ENCODE results near the gene DRC1. TPM values are rescaled to one million over a fixed set of nuclear protein-coding genes. Genes with fewer than 3 reads are reported as not detected.

The DRC1 gene
- polyA plus RNA-seq, 1 donor from 2014 or later = 0.16 TPM

DNA sequence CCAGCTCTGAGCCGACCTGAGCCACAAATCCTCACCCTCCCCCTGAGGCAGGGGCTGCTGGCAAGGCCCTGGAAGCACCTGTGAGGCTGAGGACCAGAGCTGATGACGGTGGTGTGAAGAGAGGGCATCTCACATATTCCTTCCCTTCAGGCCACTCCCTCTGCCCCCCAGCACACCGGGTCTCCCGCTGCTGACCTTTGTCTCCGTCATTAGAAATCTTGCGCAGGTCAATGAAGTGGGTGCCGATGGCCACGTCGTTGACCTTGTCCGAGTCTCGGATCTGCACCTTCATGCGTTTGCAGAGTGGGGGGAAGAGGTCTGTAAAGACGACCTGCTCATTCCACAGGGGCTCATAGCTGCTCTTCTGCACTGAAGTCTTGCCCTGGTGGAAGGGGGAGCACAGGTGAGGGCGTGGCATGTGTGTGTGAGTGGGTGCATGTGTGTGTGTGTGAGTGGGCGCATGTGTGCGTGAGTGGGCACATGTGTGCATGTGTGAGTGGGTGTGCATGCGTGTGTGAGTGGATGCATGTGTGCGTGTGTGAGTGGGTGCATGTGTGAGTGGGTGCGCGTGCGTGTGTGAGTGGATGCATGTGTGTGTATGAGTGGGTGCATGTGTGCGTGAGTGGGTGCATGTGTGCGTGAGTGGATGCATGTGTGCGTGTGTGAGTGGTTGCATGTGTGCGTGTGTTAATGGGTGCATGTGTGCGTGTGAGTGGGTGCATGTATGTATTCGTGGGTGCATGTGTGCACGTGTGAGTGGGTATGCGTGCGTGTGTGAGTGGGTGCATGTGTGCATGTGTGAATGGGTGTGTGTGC, 80.7 kb downstream of the DRC1 start:
- no peak overlapping the region for H2AFZ ChIP-seq (ENCODE audit: low read depth, low read length)
- no peaks in the 10 kb centered on the region for H3K27me3 ChIP-seq (ENCODE audit: insufficient read depth, low read depth, low read length)
- no peak overlapping the region for H3K27ac ChIP-seq (ENCODE audit: low read length)
- H3K9me3 ChIP-seq (ENCODE audit: low read length) = no peaks in the 10 kb centered on the region
- no peaks in the 10 kb centered on the region for H4K20me1 ChIP-seq (ENCODE audit: insufficient read depth)
- H3F3A ChIP-seq (ENCODE audit: insufficient read depth, low read length, poor library complexity, severe bottlenecking) = no peaks in the 10 kb centered on the region
- no peak overlapping the region for H3K4me3 ChIP-seq (ENCODE audit: low read length)
- TF ChIP-seq, protein P1, sequence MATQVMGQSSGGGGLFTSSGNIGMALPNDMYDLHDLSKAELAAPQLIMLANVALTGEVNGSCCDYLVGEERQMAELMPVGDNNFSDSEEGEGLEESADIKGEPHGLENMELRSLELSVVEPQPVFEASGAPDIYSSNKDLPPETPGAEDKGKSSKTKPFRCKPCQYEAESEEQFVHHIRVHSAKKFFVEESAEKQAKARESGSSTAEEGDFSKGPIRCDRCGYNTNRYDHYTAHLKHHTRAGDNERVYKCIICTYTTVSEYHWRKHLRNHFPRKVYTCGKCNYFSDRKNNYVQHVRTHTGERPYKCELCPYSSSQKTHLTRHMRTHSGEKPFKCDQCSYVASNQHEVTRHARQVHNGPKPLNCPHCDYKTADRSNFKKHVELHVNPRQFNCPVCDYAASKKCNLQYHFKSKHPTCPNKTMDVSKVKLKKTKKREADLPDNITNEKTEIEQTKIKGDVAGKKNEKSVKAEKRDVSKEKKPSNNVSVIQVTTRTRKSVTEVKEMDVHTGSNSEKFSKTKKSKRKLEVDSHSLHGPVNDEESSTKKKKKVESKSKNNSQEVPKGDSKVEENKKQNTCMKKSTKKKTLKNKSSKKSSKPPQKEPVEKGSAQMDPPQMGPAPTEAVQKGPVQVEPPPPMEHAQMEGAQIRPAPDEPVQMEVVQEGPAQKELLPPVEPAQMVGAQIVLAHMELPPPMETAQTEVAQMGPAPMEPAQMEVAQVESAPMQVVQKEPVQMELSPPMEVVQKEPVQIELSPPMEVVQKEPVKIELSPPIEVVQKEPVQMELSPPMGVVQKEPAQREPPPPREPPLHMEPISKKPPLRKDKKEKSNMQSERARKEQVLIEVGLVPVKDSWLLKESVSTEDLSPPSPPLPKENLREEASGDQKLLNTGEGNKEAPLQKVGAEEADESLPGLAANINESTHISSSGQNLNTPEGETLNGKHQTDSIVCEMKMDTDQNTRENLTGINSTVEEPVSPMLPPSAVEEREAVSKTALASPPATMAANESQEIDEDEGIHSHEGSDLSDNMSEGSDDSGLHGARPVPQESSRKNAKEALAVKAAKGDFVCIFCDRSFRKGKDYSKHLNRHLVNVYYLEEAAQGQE (IDR thresholded peaks at IDR 0.05; ENCODE audit: borderline replicate concordance) = no peak
- TF ChIP-seq RAD21 (conservative IDR thresholded peaks at IDR 0.05) (no peak), POLR2AphosphoS5 (IDR thresholded peaks at IDR 0.05) (no peak), EP300 (conservative IDR thresholded peaks at IDR 0.05; ENCODE audit: poor library complexity, severe bottlenecking) (no peak), MXI1 (conservative IDR thresholded peaks at IDR 0.05; ENCODE audit: poor library complexity, severe bottlenecking) (no peak), SMC3 (conservative IDR thresholded peaks at IDR 0.05; ENCODE audit: poor library complexity) (no peak), TAF1 (IDR thresholded peaks at IDR 0.05; ENCODE audit: low read depth) (no peak), EZH2 (IDR thresholded peaks at IDR 0.05; ENCODE audit: borderline replicate concordance, insufficient read depth, low read length, poor library complexity, severe bottlenecking) (no peak)
- TF ChIP-seq, protein P2, sequence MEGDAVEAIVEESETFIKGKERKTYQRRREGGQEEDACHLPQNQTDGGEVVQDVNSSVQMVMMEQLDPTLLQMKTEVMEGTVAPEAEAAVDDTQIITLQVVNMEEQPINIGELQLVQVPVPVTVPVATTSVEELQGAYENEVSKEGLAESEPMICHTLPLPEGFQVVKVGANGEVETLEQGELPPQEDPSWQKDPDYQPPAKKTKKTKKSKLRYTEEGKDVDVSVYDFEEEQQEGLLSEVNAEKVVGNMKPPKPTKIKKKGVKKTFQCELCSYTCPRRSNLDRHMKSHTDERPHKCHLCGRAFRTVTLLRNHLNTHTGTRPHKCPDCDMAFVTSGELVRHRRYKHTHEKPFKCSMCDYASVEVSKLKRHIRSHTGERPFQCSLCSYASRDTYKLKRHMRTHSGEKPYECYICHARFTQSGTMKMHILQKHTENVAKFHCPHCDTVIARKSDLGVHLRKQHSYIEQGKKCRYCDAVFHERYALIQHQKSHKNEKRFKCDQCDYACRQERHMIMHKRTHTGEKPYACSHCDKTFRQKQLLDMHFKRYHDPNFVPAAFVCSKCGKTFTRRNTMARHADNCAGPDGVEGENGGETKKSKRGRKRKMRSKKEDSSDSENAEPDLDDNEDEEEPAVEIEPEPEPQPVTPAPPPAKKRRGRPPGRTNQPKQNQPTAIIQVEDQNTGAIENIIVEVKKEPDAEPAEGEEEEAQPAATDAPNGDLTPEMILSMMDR (IDR thresholded peaks at IDR 0.05; ENCODE audit: poor library complexity, severe bottlenecking) = no peak
- H3K79me2 ChIP-seq (replicated peaks; ENCODE audit: insufficient read depth, low read length) = no peaks in the 10 kb centered on the region
- no peaks in the 10 kb centered on the region for H3K9me2 ChIP-seq (ENCODE audit: insufficient read depth, low read length)
- no peak overlapping the region for H3K9ac ChIP-seq (ENCODE audit: low read length)
- H3K4me2 ChIP-seq (ENCODE audit: low read length) = no peak overlapping the region
- H3K36me3 ChIP-seq (ENCODE audit: insufficient read depth, low read length) = no peaks in the 10 kb centered on the region

DNA sequence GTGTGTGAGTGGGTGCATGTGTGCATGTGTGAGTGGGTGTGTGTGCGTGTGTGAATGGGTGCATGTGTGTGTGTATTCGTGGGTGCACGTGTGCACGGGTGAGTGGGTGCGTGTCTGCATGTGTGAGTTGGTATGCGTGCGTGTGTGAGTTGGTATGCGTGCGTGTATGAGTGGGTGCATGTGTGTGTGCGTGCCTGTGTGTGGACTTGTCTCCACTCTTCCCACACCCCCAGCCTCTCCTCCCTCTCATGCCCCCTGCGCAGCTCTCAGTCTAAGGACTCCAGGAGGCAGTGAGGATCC, 81.3 kb downstream of the DRC1 start:
- Histone ChIP-seq H3K27ac (ENCODE audit: low read length) (no peak overlapping the region), H4K20me1 (ENCODE audit: insufficient read depth) (no peaks in the 10 kb centered on the region), H2AFZ (ENCODE audit: low read depth, low read length) (no peak overlapping the region), H3F3A (ENCODE audit: insufficient read depth, low read length, poor library complexity, severe bottlenecking) (no peaks in the 10 kb centered on the region), H3K4me2 (ENCODE audit: low read length) (no peak overlapping the region), H3K27me3 (ENCODE audit: insufficient read depth, low read depth, low read length) (no peaks in the 10 kb centered on the region), H3K9me2 (ENCODE audit: insufficient read depth, low read length) (no peaks in the 10 kb centered on the region), H3K4me3 (ENCODE audit: low read length) (no peak overlapping the region), H3K9me3 (ENCODE audit: low read length) (no peaks in the 10 kb centered on the region), H3K9ac (ENCODE audit: low read length) (no peak overlapping the region), H3K36me3 (ENCODE audit: insufficient read depth, low read length) (no peaks in the 10 kb centered on the region), H3K79me2 (replicated peaks; ENCODE audit: insufficient read depth, low read length) (no peaks in the 10 kb centered on the region)
- TF ChIP-seq, protein P1 (IDR thresholded peaks at IDR 0.05; ENCODE audit: borderline replicate concordance) = no peak
- TF ChIP-seq RAD21 (conservative IDR thresholded peaks at IDR 0.05) (no peak), MXI1 (conservative IDR thresholded peaks at IDR 0.05; ENCODE audit: poor library complexity, severe bottlenecking) (no peak), EZH2 (IDR thresholded peaks at IDR 0.05; ENCODE audit: borderline replicate concordance, insufficient read depth, low read length, poor library complexity, severe bottlenecking) (no peak), POLR2AphosphoS5 (IDR thresholded peaks at IDR 0.05) (no peak), TAF1 (IDR thresholded peaks at IDR 0.05; ENCODE audit: low read depth) (no peak), SMC3 (conservative IDR thresholded peaks at IDR 0.05; ENCODE audit: poor library complexity) (no peak), EP300 (conservative IDR thresholded peaks at IDR 0.05; ENCODE audit: poor library complexity, severe bottlenecking) (no peak)
- TF ChIP-seq, protein P2 (IDR thresholded peaks at IDR 0.05; ENCODE audit: poor library complexity, severe bottlenecking) = no peak

All from neural cell (in vitro differentiated cells).